Ishikawa (cell line): ENCODE measurements around the gene WNK2.

Experiments used
- CEBPB ChIP-seq: IDR thresholded peaks from 2 replicates; pipeline ENCODE4 v1.6.1; 2012
- CREB1 ChIP-seq: IDR thresholded peaks from 2 replicates; pipeline ENCODE4 v1.6.1; 2012; ENCODE audit warnings: low read depth
- EGR1 ChIP-seq: IDR thresholded peaks from 2 replicates; pipeline ENCODE4 v1.6.1; 2012
- EP300 ChIP-seq: IDR thresholded peaks from 2 replicates; pipeline ENCODE4 v1.6.1; 2012; ENCODE audit warnings: borderline replicate concordance
- FOXM1 ChIP-seq: IDR thresholded peaks from 2 replicates; pipeline ENCODE4 v1.6.1; 2012; ENCODE audit warnings: low read depth, borderline replicate concordance
- MAX ChIP-seq: IDR thresholded peaks from 2 replicates; pipeline ENCODE4 v1.6.1; 2012
- NFIC ChIP-seq: IDR thresholded peaks from 2 replicates; pipeline ENCODE4 v1.6.1; 2012
- RAD21 ChIP-seq: IDR thresholded peaks from 2 replicates; pipeline ENCODE4 v1.6.1; 2012; ENCODE audit warnings: low read depth
- REST ChIP-seq: IDR thresholded peaks from 2 replicates; pipeline ENCODE4 v1.6.1; 2012; ENCODE audit warnings: low read depth, mild to moderate bottlenecking
- TAF1 ChIP-seq: IDR thresholded peaks from 2 replicates; pipeline ENCODE4 v1.6.1; 2012; ENCODE audit warnings: low read depth, mild to moderate bottlenecking
- TCF12 ChIP-seq: IDR thresholded peaks from 2 replicates; pipeline ENCODE4 v1.6.1; 2012; ENCODE audit warnings: low read depth
- TEAD4 ChIP-seq: IDR thresholded peaks from 2 replicates; pipeline ENCODE4 v1.6.1; 2012
- USF1 ChIP-seq: IDR thresholded peaks from 2 replicates; pipeline ENCODE4 v1.6.1; 2012
- YY1 ChIP-seq: IDR thresholded peaks from 2 replicates; pipeline ENCODE4 v1.6.1; 2012; ENCODE audit warnings: low read depth
- ZBTB7A ChIP-seq: IDR thresholded peaks from 2 replicates; pipeline ENCODE4 v1.6.1; 2012; ENCODE audit warnings: low read depth

WNK2 gene

DNA sequence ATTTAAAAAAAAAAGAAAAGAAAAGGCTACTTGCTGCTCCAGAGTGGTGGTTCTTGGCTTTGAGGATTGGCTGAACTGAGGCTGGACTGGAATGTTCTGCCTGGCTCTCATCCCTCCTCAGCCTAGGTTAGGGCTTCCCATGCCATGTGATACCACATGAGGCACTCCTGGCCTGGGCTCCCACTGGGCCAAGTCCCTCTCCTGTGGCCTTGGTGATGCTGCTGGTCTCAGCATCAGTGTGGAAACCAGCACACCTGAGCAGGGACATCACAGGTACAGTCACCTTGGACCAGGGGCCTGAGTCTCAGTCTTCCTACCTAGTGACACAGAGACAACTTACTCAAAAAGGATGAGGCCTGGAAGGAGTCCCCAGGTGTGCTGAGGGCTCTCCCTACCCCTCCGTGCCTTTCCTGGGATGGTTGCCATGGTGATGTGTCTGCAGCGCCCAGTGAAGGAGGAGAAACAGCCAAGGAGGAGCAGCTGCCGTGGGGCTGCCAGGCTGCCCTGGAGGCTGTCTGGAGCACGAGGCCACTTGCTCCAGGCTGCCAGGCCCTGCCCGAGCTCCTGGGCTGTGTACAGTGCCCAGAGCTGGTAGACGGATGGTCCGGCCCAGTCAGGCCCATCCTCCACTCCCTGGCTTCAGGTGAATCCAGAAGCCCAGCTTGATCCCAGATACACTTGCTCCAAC, 71.0 kb downstream of the WNK2 start:
- TF ChIP-seq TCF12 = no peak
- TF ChIP-seq CEBPB = no peak
- TF ChIP-seq TEAD4 = no peak
- no peak for TF ChIP-seq TAF1
- no peak for TF ChIP-seq MAX
- TF ChIP-seq USF1 = no peak
- no peak for TF ChIP-seq REST
- no peak for TF ChIP-seq EGR1
- TF ChIP-seq EP300 = no peak
- no peak for TF ChIP-seq CREB1
- TF ChIP-seq ZBTB7A = no peak
- no peak for TF ChIP-seq NFIC
- no peak for TF ChIP-seq YY1
- no peak for TF ChIP-seq FOXM1
- no peak for TF ChIP-seq RAD21

- TF ChIP-seq EGR1 (no peak), REST (no peak), RAD21 (no peak), MAX (no peak), USF1 (no peak), YY1 (no peak), CREB1 (no peak), EP300 (no peak), TAF1 (no peak), ZBTB7A (no peak), TEAD4 (no peak), TCF12 (no peak)
These were observed 71.5 kb downstream of the WNK2 start for GRCh38 chr9:93255494-93255867.

DNA sequence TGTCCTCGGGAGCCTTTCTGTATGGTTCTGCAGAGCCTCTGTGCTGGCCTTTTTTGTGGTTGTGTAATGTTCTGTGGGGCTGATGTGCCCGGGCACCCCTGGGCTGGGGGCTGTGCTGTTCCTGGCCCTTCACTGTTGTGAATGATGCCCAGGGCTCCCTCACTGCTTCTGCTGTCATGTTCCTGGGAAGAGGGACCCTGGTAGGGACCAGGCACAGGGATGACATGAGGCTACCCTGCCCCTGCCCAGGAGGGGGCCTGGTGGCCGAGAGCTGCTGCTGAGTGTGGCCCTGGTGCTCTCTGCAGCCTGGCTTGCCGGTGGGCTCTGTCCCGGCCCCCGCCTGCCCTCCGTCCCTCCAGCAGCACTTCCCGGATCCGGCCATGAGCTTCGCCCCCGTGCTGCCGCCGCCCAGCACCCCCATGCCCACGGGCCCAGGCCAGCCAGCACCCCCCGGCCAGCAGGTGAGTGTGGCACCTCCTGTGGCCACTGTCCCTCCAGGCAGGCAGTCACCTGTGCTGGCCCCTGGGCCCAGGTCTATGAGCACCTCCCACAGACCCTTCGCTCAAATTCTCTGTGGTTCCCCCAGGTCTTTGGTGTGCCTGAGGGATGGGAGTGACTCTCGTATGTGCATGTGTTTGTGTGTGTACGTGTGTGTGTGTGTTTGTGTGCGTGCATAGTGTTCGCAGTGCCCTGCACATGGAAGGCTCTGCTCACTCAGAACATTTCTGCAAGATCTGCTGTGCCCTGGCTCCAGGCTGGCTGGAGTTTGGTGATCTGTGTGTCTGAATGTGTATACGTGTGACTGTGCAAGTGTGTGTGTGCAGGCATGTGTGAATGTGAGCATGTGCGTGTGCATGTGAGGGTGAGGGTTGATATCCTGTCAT, 72.3 kb downstream of the WNK2 start:
- TF ChIP-seq TEAD4 (no peak), RAD21 (no peak), FOXM1 (no peak), YY1 (no peak), EGR1 (no peak), TCF12 (no peak), CREB1 (no peak), NFIC (no peak), USF1 (no peak), REST (no peak), ZBTB7A (no peak), TAF1 (no peak), MAX (no peak), CEBPB (no peak), EP300 (no peak)
